ENCODE results near the gene NXPE1. TPM values are rescaled to one million over a fixed set of nuclear protein-coding genes. Genes with fewer than 3 reads are reported as not detected.

The NXPE1 gene
- total RNA-seq, 3 donors from 2014 or later (not counting 1 experiment from before 2014, with no cell fraction given) = not detected

- Mint-ChIP-seq H3K27ac (no peak overlapping the region), H3K4me3 (no peak overlapping the region), H3K27me3 (ENCODE audit: low read depth in 2 of 2) (no peaks in the 10 kb centered on the region), H3K9me3 (no peaks in the 10 kb centered on the region), H3K36me3 (no peaks in the 10 kb centered on the region), H3K4me1 (no peaks in the 10 kb centered on the region)
- intact Hi-C loops (cut with micrococcal nuclease) = no loop called here
- Histone ChIP-seq H3K4me3 (ENCODE audit: low read length) (no peak overlapping the region), H3K27ac (ENCODE audit: low read length) (no peak overlapping the region), H3K27me3 (ENCODE audit: control insufficient read depth, insufficient read depth, low read length) (no peaks in the 10 kb centered on the region), H3K4me1 (ENCODE audit: control insufficient read depth, insufficient read depth, low read length) (no peaks in the 10 kb centered on the region), H3K9me3 (ENCODE audit: control insufficient read depth, insufficient read depth, low read length) (peaks cover 5% of the 10 kb centered on the region), H3K36me3 (ENCODE audit: control insufficient read depth, insufficient read depth, low read length) (no peaks in the 10 kb centered on the region)
- no peak for TF ChIP-seq CTCF (IDR thresholded peaks at IDR 0.05)
- ATAC-seq = no peak
- DNase-seq = no peak
- WGBS (ENCODE audit: insufficient coverage) = 92% methylated on average over 9 of the region's 9 CpGs
These were observed 46.5 kb upstream of the NXPE1 start for GRCh38 chr11:114606003-114606801.

- TF ChIP-seq CTCF (IDR thresholded peaks at IDR 0.05) = no peak
- Mint-ChIP-seq H3K27ac (no peak overlapping the region), H3K4me3 (no peak overlapping the region), H3K36me3 (no peaks in the 10 kb centered on the region), H3K9me3 (no peaks in the 10 kb centered on the region), H3K27me3 (ENCODE audit: low read depth in 2 of 2) (no peaks in the 10 kb centered on the region), H3K4me1 (no peaks in the 10 kb centered on the region)
- ATAC-seq (no peak), DNase-seq (no peak)
- H3K36me3 ChIP-seq (ENCODE audit: control insufficient read depth, insufficient read depth, low read length) = no peaks in the 10 kb centered on the region
- no peaks in the 10 kb centered on the region for H3K4me1 ChIP-seq (ENCODE audit: control insufficient read depth, insufficient read depth, low read length)
- WGBS (ENCODE audit: insufficient coverage) = 79% methylated on average over 10 of the region's 10 CpGs
- intact Hi-C loops (cut with micrococcal nuclease) = no loop called here
- H3K4me3 ChIP-seq (ENCODE audit: low read length) = no peak overlapping the region
- peaks cover 5% of the 10 kb centered on the region for H3K9me3 ChIP-seq (ENCODE audit: control insufficient read depth, insufficient read depth, low read length)
- no peak overlapping the region for H3K27ac ChIP-seq (ENCODE audit: low read length)
- H3K27me3 ChIP-seq (ENCODE audit: control insufficient read depth, insufficient read depth, low read length) = no peaks in the 10 kb centered on the region
These were observed 45.7 kb upstream of the NXPE1 start for GRCh38 chr11:114605370-114605769.

- Mint-ChIP-seq H3K4me1 (no peaks in the 10 kb centered on the region), H3K9me3 (no peaks in the 10 kb centered on the region), H3K27me3 (ENCODE audit: low read depth in 2 of 2) (no peaks in the 10 kb centered on the region), H3K27ac (no peak overlapping the region), H3K4me3 (no peak overlapping the region), H3K36me3 (no peaks in the 10 kb centered on the region)
- DNase-seq = no peak
- Histone ChIP-seq H3K4me3 (ENCODE audit: low read length) (no peak overlapping the region), H3K27me3 (ENCODE audit: control insufficient read depth, insufficient read depth, low read length) (no peaks in the 10 kb centered on the region), H3K4me1 (ENCODE audit: control insufficient read depth, insufficient read depth, low read length) (no peaks in the 10 kb centered on the region), H3K27ac (ENCODE audit: low read length) (no peak overlapping the region), H3K36me3 (ENCODE audit: control insufficient read depth, insufficient read depth, low read length) (no peaks in the 10 kb centered on the region), H3K9me3 (ENCODE audit: control insufficient read depth, insufficient read depth, low read length) (peaks cover 5% of the 10 kb centered on the region)
- WGBS (ENCODE audit: insufficient coverage) = 79% methylated on average over 5 of the region's 5 CpGs
- intact Hi-C loops (cut with micrococcal nuclease) = no loop called here
- no peak for ATAC-seq
- no peak for TF ChIP-seq CTCF (IDR thresholded peaks at IDR 0.05)
These were observed 45.2 kb upstream of the NXPE1 start for GRCh38 chr11:114604886-114605285.
